PC-9 (cell line): ENCODE measurements around the gene HAP1. TPM values are rescaled to one million over a fixed set of nuclear protein-coding genes. Genes with fewer than 3 reads are reported as not detected.

ENCODE experiments used
- BruUV-seq: library from RNA; stranded (reverse); fragments of 400-500 nt; replicated peaks from 2 replicates; lab custom pipeline; 2021; lab: Mats Ljungman, UMichigan
- CTCF ChIA-PET: fragments of 300-600 bp; sonication (Branson Sonifier 250); formaldehyde crosslinking; loops from one replicate; lab custom pipeline; 2022; ENCODE audit warnings: antibody characterized with exemption; lab: Charles Lee
- POLR2A ChIA-PET: fragments of 300-600 bp; sonication (Branson Sonifier 250); formaldehyde crosslinking; loops from one replicate; lab custom pipeline; 2022; ENCODE audit warnings: antibody characterized with exemption; ENCODE audit not compliant: unreplicated experiment; lab: Charles Lee
- DNase-seq, 2 experiments: peaks; one replicate each; pipeline versions ENCODE4 v3.0.0 to v3.0.0-alpha.2; 2015 to 2022; ENCODE audit warnings: mixed read lengths in 1 of 2
- H2AFZ ChIP-seq: fragments of 200-600 bp; sonication (generic); 2 replicates; pipeline ENCODE4 v1.8.1; 2017; ENCODE audit warnings: antibody characterized with exemption
- H3F3A ChIP-seq: fragments of 200-600 bp; sonication (generic); 2 replicates; pipeline ENCODE4 v1.8.1; 2017; ENCODE audit warnings: antibody characterized with exemption, mild to moderate bottlenecking, low read depth; ENCODE audit not compliant: insufficient read depth
- H3K27ac ChIP-seq: fragments of 200-600 bp; sonication (generic); 2 replicates; pipeline ENCODE4 v1.6.1; 2016; ENCODE audit warnings: mixed run types
- H3K27me3 ChIP-seq: fragments of 200-600 bp; sonication (generic); 2 replicates; pipeline ENCODE4 v1.6.1; 2016; ENCODE audit warnings: low read depth, mixed run types; ENCODE audit not compliant: insufficient read depth
- H3K36me3 ChIP-seq: fragments of 200-600 bp; sonication (generic); 2 replicates; pipeline ENCODE4 v1.6.1; 2016; ENCODE audit warnings: low read depth, mixed run types
- H3K4me1 ChIP-seq: fragments of 200-600 bp; sonication (generic); replicated peaks from 2 replicates; pipeline ENCODE4 v1.6.1; 2016; ENCODE audit warnings: mixed run types; ENCODE audit not compliant: insufficient read depth
- H3K4me2 ChIP-seq: fragments of 200-600 bp; sonication (generic); 2 replicates; pipeline ENCODE4 v1.6.1; 2017; ENCODE audit warnings: mixed run types
- H3K4me3 ChIP-seq: fragments of 200-600 bp; sonication (generic); 2 replicates; pipeline ENCODE4 v1.6.1; 2016; ENCODE audit warnings: mixed run types
- H3K79me2 ChIP-seq: fragments of 200-600 bp; sonication (generic); 2 replicates; pipeline ENCODE4 v1.6.1; 2017; ENCODE audit warnings: low read depth, mixed run types
- H3K9me2 ChIP-seq: fragments of 200-600 bp; sonication (generic); 2 replicates; pipeline ENCODE4 v1.8.1; 2017; ENCODE audit warnings: mild to moderate bottlenecking; ENCODE audit not compliant: insufficient read depth
- H3K9me3 ChIP-seq: fragments of 200-600 bp; sonication (generic); 2 replicates; pipeline ENCODE4 v1.8.1; 2016; ENCODE audit warnings: low read depth; ENCODE audit not compliant: insufficient read depth
- H4K20me1 ChIP-seq: fragments of 200-600 bp; sonication (generic); 2 replicates; pipeline ENCODE4 v1.8.1; 2017; ENCODE audit not compliant: insufficient read depth
- CTCF ChIP-seq: fragments of 200-600 bp; sonication (generic); conservative IDR thresholded peaks from 2 replicates; pipeline ENCODE4 v1.6.1; 2017; ENCODE audit warnings: mixed run types, antibody characterized with exemption, mild to moderate bottlenecking, moderate library complexity
- EZH2 ChIP-seq: fragments of 200-600 bp; sonication (generic); IDR thresholded peaks from 2 replicates; pipeline ENCODE4 v1.8.0; 2017; ENCODE audit warnings: antibody characterized with exemption, low read depth
- intact Hi-C: fragments of 100-400 bp; cut with micrococcal nuclease; formaldehyde crosslinking; loops from one replicate; pipeline ENCODE4 v1.10.0; 2022; ENCODE audit not compliant: unreplicated experiment
- total RNA-seq: library from RNA; stranded (reverse); gene quantifications from 2 replicates; pipeline ENCODE4 v1.2.3, GENCODE V29; 2021

The HAP1 gene
- total RNA-seq, 1 experiment from 2014 or later: 1.1 TPM

GRCh38 chr17:41751288-41751687, 16.8 kb upstream of the HAP1 start:
- POLR2A ChIA-PET: no interaction called here
- intact Hi-C loops: no loop called here

GRCh38 chr17:41750862-41751261, 16.4 kb upstream of the HAP1 start:
- intact Hi-C loops: no loop called here
- ChIA-PET POLR2A (no interaction called here), CTCF (interaction anchor here (0.5 kb wide), 1 partner anchor 71 kb away, joined by 5 read pairs; no protein-coding TSS in a partner anchor)
- no peaks in the 10 kb centered on the region for H3K9me2 ChIP-seq
- DNase-seq: no peak
- no peak for TF ChIP-seq CTCF
- no peak for TF ChIP-seq EZH2
- no peaks in the 10 kb centered on the region for H3K4me1 ChIP-seq
- H4K20me1 ChIP-seq: no peaks in the 10 kb centered on the region
- H3K79me2 ChIP-seq: no peaks in the 10 kb centered on the region
- H3F3A ChIP-seq: peaks cover 36% of the 10 kb centered on the region
- H3K4me2 ChIP-seq: no peak overlapping the region
- H3K4me3 ChIP-seq: no peak overlapping the region
- H3K36me3 ChIP-seq: no peaks in the 10 kb centered on the region; the same call in 1 of the 2 replicates
- BruUV-seq: no TSS peak
- H3K9me3 ChIP-seq: no peaks in the 10 kb centered on the region
- H3K27ac ChIP-seq: no peak overlapping the region
- no peak overlapping the region for H2AFZ ChIP-seq
- H3K27me3 ChIP-seq: no peaks in the 10 kb centered on the region

More at GRCh38 chr17:41751288-41751687, 16.8 kb upstream of the HAP1 start:
- no peaks in the 10 kb centered on the region; the same call in 1 of the 2 replicates for H3K36me3 ChIP-seq
- H3K4me3 ChIP-seq: no peak overlapping the region
- BruUV-seq: no TSS peak
- peaks cover 36% of the 10 kb centered on the region for H3F3A ChIP-seq
- CTCF ChIA-PET: interaction anchor here (0.7 kb wide), 1 partner anchor 137 kb away, joined by 5 read pairs; no protein-coding TSS in a partner anchor
- no peaks in the 10 kb centered on the region for H3K27me3 ChIP-seq
- H3K9me3 ChIP-seq: no peaks in the 10 kb centered on the region
- H3K79me2 ChIP-seq: no peaks in the 10 kb centered on the region
- no peaks in the 10 kb centered on the region for H4K20me1 ChIP-seq
- no peak overlapping the region for H2AFZ ChIP-seq
- H3K27ac ChIP-seq: no peak overlapping the region
- no peak overlapping the region for H3K4me2 ChIP-seq
- H3K4me1 ChIP-seq: no peaks in the 10 kb centered on the region
- H3K9me2 ChIP-seq: no peaks in the 10 kb centered on the region
- TF ChIP-seq CTCF (no peak), EZH2 (no peak)
- no peak for DNase-seq

GRCh38 chr17:41748275-41748674, 13.8 kb upstream of the HAP1 start:
- DNase-seq: no peak
- CTCF ChIA-PET: interaction anchor here (0.5 kb wide), 1 partner anchor 146 kb away, joined by 3 read pairs; no protein-coding TSS in a partner anchor

More at GRCh38 chr17:41748275-41748674, 13.8 kb upstream of the HAP1 start:
- Histone ChIP-seq H3K9me3 (no peaks in the 10 kb centered on the region), H3K27me3 (no peaks in the 10 kb centered on the region), H3K36me3 (no peaks in the 10 kb centered on the region), H4K20me1 (no peaks in the 10 kb centered on the region), H3F3A (peaks cover 30% of the 10 kb centered on the region), H3K4me3 (no peak overlapping the region), H3K79me2 (no peaks in the 10 kb centered on the region), H3K4me1 (no peaks in the 10 kb centered on the region), H3K9me2 (no peaks in the 10 kb centered on the region), H3K27ac (no peak overlapping the region), H2AFZ (no peak overlapping the region), H3K4me2 (no peak overlapping the region)
- POLR2A ChIA-PET: interaction anchor here (0.6 kb wide), 2 partner anchors 25 to 33 kb away, joined by 3 to 39 read pairs; no protein-coding TSS in a partner anchor
- BruUV-seq: no TSS peak
- intact Hi-C loops: no loop called here
- TF ChIP-seq CTCF: no peak
- no peak for TF ChIP-seq EZH2
